Chondrocyte (in vitro differentiated cells): ENCODE results near the gene ADGRL3. TPM values are rescaled to one million over a fixed set of nuclear protein-coding genes. Genes with fewer than 3 reads are reported as not detected.

Experiments used
- DNase-seq: peaks from one replicate; pipeline ENCODE4 v3.0.0; 2021; ENCODE audit warnings: mixed read lengths, low spot score
- H3K27ac Mint-ChIP-seq: one replicate; pipeline ENCODE4 v1.8.0; 2021; ENCODE audit warnings: mild to moderate bottlenecking, moderate library complexity, mixed read lengths; ENCODE audit not compliant: unreplicated experiment
- H3K27me3 Mint-ChIP-seq: 2 replicates; pipeline ENCODE4 v1.8.0; 2021; ENCODE audit warnings: low read depth, mixed read lengths
- H3K36me3 Mint-ChIP-seq: 2 replicates; pipeline ENCODE4 v1.8.0; 2021; ENCODE audit warnings: low read depth, mixed read lengths
- H3K4me1 Mint-ChIP-seq: 2 replicates; pipeline ENCODE4 v1.8.0; 2021; ENCODE audit warnings: low read depth, mild to moderate bottlenecking, mixed read lengths
- H3K4me3 Mint-ChIP-seq: one replicate; pipeline ENCODE4 v1.8.0; 2021; ENCODE audit warnings: mild to moderate bottlenecking, moderate library complexity, mixed read lengths; ENCODE audit not compliant: unreplicated experiment
- H3K9me3 Mint-ChIP-seq: 2 replicates; pipeline ENCODE4 v1.8.0; 2021; ENCODE audit warnings: low read depth, mixed read lengths
- total RNA-seq: library from RNA; stranded (reverse); gene quantifications from 3 replicates; pipeline ENCODE4 v1.2.1, GENCODE V29; 2021
- TF ChIP-seq, protein P1 (sequence below): fragments of 200-600 bp; sonication (generic); IDR thresholded peaks from 2 replicates; pipeline ENCODE4 v1.5.0; 2021; ENCODE audit warnings: antibody characterized with exemption, mild to moderate bottlenecking, moderate library complexity

ADGRL3 gene
- total RNA-seq, 1 donor from 2014 or later = 11.6 TPM

- Mint-ChIP-seq H3K36me3 (no peaks in the 10 kb centered on the region), H3K4me1 (no peaks in the 10 kb centered on the region), H3K4me3 (no peak overlapping the region), H3K27me3 (no peaks in the 10 kb centered on the region), H3K9me3 (no peaks in the 10 kb centered on the region), H3K27ac (no peak overlapping the region)
- no peak for DNase-seq
- TF ChIP-seq, protein P1, sequence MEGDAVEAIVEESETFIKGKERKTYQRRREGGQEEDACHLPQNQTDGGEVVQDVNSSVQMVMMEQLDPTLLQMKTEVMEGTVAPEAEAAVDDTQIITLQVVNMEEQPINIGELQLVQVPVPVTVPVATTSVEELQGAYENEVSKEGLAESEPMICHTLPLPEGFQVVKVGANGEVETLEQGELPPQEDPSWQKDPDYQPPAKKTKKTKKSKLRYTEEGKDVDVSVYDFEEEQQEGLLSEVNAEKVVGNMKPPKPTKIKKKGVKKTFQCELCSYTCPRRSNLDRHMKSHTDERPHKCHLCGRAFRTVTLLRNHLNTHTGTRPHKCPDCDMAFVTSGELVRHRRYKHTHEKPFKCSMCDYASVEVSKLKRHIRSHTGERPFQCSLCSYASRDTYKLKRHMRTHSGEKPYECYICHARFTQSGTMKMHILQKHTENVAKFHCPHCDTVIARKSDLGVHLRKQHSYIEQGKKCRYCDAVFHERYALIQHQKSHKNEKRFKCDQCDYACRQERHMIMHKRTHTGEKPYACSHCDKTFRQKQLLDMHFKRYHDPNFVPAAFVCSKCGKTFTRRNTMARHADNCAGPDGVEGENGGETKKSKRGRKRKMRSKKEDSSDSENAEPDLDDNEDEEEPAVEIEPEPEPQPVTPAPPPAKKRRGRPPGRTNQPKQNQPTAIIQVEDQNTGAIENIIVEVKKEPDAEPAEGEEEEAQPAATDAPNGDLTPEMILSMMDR = no peak
These were observed 677.1 kb downstream of the ADGRL3 start for GRCh38 chr4:61877266-61877665.

DNA sequence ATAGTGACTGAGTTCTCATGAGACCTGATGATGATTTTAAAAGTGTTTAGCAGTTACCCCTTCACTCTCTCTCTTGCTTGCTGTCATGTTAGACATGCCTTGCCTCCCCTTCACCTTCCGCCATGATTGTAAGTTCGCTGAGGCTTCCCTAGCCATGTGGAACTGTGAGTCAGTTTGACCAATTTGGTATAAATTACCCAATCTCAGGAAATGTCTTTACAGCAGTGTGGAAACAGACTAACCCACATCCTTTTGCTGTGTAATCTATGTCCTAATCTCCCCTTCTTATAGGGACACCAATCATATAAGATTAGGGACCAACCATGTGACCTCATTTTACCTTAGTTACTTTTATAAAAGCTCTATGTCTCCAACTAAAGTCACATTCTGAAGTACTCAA is 677.8 kb downstream of the ADGRL3 start:
- Mint-ChIP-seq H3K4me3 (no peak overlapping the region), H3K27me3 (no peaks in the 10 kb centered on the region), H3K9me3 (no peaks in the 10 kb centered on the region), H3K4me1 (no peaks in the 10 kb centered on the region), H3K36me3 (no peaks in the 10 kb centered on the region), H3K27ac (no peak overlapping the region)
- no peak for DNase-seq
- TF ChIP-seq, protein P1 = no peak

- H3K4me1 Mint-ChIP-seq = peaks cover 4% of the 10 kb centered on the region
- no peak overlapping the region for H3K4me3 Mint-ChIP-seq
- H3K27me3 Mint-ChIP-seq = no peaks in the 10 kb centered on the region
- DNase-seq = no peak
- H3K27ac Mint-ChIP-seq = no peak overlapping the region
- TF ChIP-seq, protein P1 = no peak
- no peaks in the 10 kb centered on the region for H3K36me3 Mint-ChIP-seq
- H3K9me3 Mint-ChIP-seq = no peaks in the 10 kb centered on the region
These were observed 682.3 kb downstream of the ADGRL3 start for GRCh38 chr4:61882381-61882780.

GRCh38 chr4:61886131-61886530 is 686.0 kb downstream of the ADGRL3 start:
- no peaks in the 10 kb centered on the region for H3K9me3 Mint-ChIP-seq
- no peaks in the 10 kb centered on the region for H3K36me3 Mint-ChIP-seq
- H3K27ac Mint-ChIP-seq = no peak overlapping the region
- no peaks in the 10 kb centered on the region for H3K27me3 Mint-ChIP-seq
- H3K4me3 Mint-ChIP-seq = no peak overlapping the region
- TF ChIP-seq, protein P1 = no peak
- H3K4me1 Mint-ChIP-seq = peaks cover 4% of the 10 kb centered on the region
- DNase-seq = no peak

- Mint-ChIP-seq H3K27me3 (no peaks in the 10 kb centered on the region), H3K4me3 (no peak overlapping the region), H3K4me1 (peaks cover 4% of the 10 kb centered on the region), H3K36me3 (no peaks in the 10 kb centered on the region), H3K9me3 (no peaks in the 10 kb centered on the region), H3K27ac (no peak overlapping the region)
- DNase-seq = no peak
- TF ChIP-seq, protein P1 = no peak
These were observed 689.0 kb downstream of the ADGRL3 start for GRCh38 chr4:61889117-61889516.
